SJCRH30 (cell line): ENCODE measurements around the gene DBR1. TPM values are rescaled to one million over a fixed set of nuclear protein-coding genes. Genes with fewer than 3 reads are reported as not detected.

ENCODE experiments used
- DNase-seq, 2 experiments: peaks; one replicate each; pipeline ENCODE4 v3.0.0-alpha.2; 2015 to 2020
- H3K27ac ChIP-seq: fragments of 250-450 bp; sonication (Bioruptor Pico); 2 replicates; pipeline ENCODE4 v1.5.1; 2020; ENCODE audit warnings: mild to moderate bottlenecking, moderate library complexity
- H3K27me3 ChIP-seq: fragments of 250-450 bp; sonication (Bioruptor Pico); 2 replicates; pipeline ENCODE4 v1.5.1; 2020; ENCODE audit warnings: mild to moderate bottlenecking, moderate library complexity
- H3K36me3 ChIP-seq: fragments of 250-450 bp; sonication (Bioruptor Pico); 2 replicates; pipeline ENCODE4 v1.5.1; 2020; ENCODE audit warnings: mild to moderate bottlenecking, moderate library complexity
- H3K4me1 ChIP-seq: fragments of 250-450 bp; sonication (Bioruptor Pico); 2 replicates; pipeline ENCODE4 v1.5.1; 2020; ENCODE audit warnings: mild to moderate bottlenecking, moderate library complexity
- H3K4me3 ChIP-seq: fragments of 250-450 bp; sonication (Bioruptor Pico); 2 replicates; pipeline ENCODE4 v1.5.1; 2020; ENCODE audit warnings: mild to moderate bottlenecking, moderate library complexity
- H3K9me3 ChIP-seq: fragments of 250-450 bp; sonication (Bioruptor Pico); replicated peaks from 2 replicates; pipeline ENCODE4 v1.5.1; 2020; ENCODE audit warnings: mild to moderate bottlenecking, moderate library complexity
- total RNA-seq: library from RNA; depleted of rRNA; stranded (reverse); fragments of >200 nt; shearing (Covaris generic); gene quantifications from 2 replicates; pipeline ENCODE4 v1.2.3, GENCODE V29; 2014; rRNA removed

The DBR1 gene, protein sequence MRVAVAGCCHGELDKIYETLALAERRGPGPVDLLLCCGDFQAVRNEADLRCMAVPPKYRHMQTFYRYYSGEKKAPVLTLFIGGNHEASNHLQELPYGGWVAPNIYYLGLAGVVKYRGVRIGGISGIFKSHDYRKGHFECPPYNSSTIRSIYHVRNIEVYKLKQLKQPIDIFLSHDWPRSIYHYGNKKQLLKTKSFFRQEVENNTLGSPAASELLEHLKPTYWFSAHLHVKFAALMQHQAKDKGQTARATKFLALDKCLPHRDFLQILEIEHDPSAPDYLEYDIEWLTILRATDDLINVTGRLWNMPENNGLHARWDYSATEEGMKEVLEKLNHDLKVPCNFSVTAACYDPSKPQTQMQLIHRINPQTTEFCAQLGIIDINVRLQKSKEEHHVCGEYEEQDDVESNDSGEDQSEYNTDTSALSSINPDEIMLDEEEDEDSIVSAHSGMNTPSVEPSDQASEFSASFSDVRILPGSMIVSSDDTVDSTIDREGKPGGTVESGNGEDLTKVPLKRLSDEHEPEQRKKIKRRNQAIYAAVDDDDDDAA
- 25.2 and 28.1 TPM in 2 replicates for total RNA-seq

DNA sequence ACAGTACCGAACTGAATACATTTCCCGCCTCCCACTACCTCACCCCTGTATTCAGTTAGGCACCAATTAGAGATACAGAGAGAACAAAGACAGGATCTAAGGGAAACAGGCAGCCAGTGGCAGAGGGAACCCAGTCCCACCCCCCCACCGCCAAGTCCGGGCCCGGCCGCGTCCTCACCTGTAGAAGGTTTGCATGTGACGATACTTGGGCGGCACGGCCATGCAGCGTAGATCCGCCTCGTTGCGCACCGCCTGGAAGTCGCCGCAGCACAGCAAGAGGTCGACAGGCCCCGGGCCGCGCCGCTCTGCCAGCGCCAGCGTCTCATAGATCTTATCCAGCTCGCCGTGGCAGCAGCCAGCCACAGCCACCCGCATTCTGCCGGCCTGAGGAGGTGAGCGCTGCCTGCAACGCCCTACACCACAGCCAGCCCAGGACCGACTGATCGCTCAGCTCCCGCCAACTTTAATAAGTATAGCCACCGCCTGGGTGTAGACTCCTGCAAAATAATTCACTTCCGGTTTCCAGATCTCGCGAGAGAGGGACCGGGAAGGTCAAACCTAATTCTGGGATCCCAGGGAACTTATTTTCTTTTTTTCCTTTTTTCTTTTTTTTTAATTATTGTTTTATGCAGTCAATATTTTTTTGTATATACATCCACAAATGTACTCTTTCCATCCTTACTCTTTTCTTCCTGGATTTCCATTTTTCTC, at the start of gene DBR1:
DBR1 (minus strand) TSS at position 501 of the 711 bp plus-strand sequence; CDS start at position 375, 126 bp downstream.
- peak; percentile 90 to 93 for DNase-seq
- H3K27me3 ChIP-seq = no peaks in the 10 kb centered on the region
- no peaks in the 10 kb centered on the region for H3K9me3 ChIP-seq
- peak within 1 kb of the TSS; percentile 83 for H3K4me3 ChIP-seq
- no peaks in the 10 kb centered on the region for H3K4me1 ChIP-seq
- peak within 1 kb of the TSS; percentile 77 for H3K27ac ChIP-seq
- H3K36me3 ChIP-seq = peaks cover 15% of the 10 kb centered on the region; the same call in 1 of the 2 replicates

DNA sequence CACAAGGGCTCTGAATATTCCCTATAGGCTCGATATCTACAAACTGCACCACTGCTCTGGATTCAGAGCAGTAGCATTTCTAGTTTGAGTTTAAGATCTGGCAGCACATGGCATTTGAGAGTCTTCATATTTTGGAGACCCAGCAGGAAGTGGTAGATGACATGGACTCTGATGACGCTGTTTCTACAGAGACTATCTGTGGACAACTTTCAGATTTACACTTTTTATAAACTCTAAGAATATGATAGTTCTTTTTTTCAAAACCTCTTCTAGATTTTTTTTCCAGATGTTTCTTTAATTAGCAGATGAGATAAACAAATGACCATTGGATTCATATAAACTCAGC, 48.2 kb upstream of the DBR1 start:
- Histone ChIP-seq H3K27ac (no peak overlapping the region), H3K36me3 (peaks cover 49% of the 10 kb centered on the region), H3K9me3 (no peaks in the 10 kb centered on the region), H3K4me1 (no peaks in the 10 kb centered on the region; the same call in 1 of the 2 replicates), H3K27me3 (no peaks in the 10 kb centered on the region), H3K4me3 (no peak overlapping the region)
- no peak for DNase-seq

DNA sequence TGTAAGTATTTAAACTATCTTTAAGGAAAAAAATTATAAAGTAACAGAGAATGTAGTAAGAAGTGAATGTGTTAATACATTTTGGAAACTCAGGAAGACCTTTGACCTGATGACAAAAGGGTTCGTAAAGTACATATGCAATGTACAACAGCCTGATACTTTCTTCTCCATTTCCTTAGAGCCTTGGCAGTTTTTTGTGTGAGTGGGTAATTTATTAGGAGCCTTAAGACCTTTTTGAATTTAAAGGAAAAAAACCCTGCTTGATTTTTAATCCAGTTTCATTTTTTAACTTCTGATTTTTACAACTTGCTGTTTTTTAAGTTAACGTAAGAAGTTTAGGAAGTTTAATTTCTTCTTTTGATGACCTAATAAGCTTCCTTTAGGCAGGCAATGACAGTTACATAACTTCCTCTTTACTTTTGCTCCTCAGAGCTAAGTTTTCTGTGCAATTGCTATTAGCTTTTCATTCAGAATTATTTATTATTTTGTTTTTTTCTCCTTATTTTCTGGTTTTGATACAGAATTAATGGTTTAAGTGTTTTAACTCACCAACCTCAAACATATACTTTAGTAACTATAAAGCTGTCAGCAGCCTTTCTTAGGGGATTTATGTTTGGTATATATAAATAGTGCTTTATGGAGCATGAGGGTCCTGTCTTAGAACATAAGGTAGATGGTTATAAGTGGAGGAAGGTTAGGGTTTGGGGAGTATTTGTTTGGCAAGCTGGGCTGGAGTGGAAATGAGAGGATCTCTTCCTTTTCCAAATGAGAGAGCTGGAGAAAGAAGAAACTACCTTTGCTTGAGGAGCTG, 47.6 kb upstream of the DBR1 start:
- H3K27me3 ChIP-seq = no peaks in the 10 kb centered on the region
- DNase-seq = no peak

DNA sequence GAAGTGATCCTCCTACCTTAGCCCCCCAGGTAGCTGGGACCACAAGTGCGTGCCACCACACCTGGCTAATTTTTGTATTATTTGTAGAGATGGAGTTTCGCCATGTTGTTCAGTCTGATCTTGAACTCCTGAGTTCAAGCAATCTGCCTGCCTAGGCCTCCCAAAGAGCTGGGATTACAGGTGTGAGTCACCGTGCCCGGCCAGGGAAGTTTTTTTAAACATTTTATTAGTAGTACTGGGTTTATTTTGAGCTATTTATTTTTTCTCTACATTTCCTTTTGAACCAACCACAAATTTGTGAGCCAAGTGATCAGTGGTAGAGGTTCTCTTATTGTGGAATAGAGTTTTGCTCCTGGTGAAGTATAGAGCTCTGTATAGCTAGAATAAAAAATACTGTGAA, 46.1 kb upstream of the DBR1 start:
- no peak overlapping the region for H3K27ac ChIP-seq
- no peak for DNase-seq
- peaks cover 43% of the 10 kb centered on the region for H3K36me3 ChIP-seq
- H3K27me3 ChIP-seq = no peaks in the 10 kb centered on the region
- no peak overlapping the region for H3K4me3 ChIP-seq
- no peaks in the 10 kb centered on the region for H3K4me1 ChIP-seq
- H3K9me3 ChIP-seq = no peaks in the 10 kb centered on the region

More for the DNA sequence above, 47.6 kb upstream of the DBR1 start:
- no peak overlapping the region for H3K27ac ChIP-seq
- no peaks in the 10 kb centered on the region; the same call in 1 of the 2 replicates for H3K4me1 ChIP-seq
- peaks cover 49% of the 10 kb centered on the region for H3K36me3 ChIP-seq
- H3K4me3 ChIP-seq = no peak overlapping the region
- no peaks in the 10 kb centered on the region for H3K9me3 ChIP-seq

DNA sequence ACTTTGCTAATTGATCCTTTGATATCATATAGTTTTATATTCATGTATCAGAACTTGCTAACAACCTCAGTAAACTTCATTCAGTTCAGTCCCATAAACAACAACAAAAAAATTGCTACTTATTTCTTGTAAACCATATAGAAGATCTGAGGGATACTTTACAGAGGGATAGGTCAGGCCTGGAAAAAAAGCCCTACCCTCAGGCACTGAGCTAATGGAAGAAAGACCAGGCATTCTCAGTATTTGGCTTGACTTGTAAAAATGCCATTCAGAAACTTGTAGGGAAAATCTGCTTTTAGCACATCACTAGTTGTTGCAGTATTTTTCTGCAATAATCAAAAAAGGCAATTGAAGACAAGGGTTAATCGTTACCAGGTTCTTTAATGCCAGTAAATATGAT, 45.5 kb upstream of the DBR1 start:
- Histone ChIP-seq H3K27ac (no peak overlapping the region), H3K4me1 (no peaks in the 10 kb centered on the region), H3K4me3 (no peak overlapping the region), H3K36me3 (peaks cover 38% of the 10 kb centered on the region), H3K27me3 (no peaks in the 10 kb centered on the region), H3K9me3 (no peaks in the 10 kb centered on the region)
- DNase-seq = no peak

DNA sequence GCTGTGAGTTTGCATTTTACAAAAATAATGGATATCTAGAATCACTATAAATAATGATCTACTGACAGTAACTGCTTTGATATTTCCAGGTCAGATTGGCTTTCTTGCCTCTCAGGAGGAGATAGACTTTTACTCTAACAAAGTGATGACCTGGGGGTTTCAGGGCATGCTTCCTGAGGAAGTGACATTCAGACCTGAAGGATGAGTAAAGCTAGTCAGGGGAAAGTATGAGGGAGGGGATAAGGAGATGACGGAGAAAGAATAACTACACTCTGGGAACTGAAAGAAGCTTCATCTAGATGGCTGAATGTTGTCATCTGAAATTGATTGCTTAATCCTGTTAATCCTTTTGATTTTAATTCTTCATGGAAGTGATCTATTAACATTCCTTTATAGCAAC, 44.5 kb upstream of the DBR1 start:
- no peak overlapping the region for H3K4me3 ChIP-seq
- H3K36me3 ChIP-seq = peaks cover 37% of the 10 kb centered on the region
- no peaks in the 10 kb centered on the region for H3K4me1 ChIP-seq
- DNase-seq = no peak
- no peaks in the 10 kb centered on the region for H3K27me3 ChIP-seq
- H3K9me3 ChIP-seq = no peaks in the 10 kb centered on the region
- H3K27ac ChIP-seq = no peak overlapping the region

DNA sequence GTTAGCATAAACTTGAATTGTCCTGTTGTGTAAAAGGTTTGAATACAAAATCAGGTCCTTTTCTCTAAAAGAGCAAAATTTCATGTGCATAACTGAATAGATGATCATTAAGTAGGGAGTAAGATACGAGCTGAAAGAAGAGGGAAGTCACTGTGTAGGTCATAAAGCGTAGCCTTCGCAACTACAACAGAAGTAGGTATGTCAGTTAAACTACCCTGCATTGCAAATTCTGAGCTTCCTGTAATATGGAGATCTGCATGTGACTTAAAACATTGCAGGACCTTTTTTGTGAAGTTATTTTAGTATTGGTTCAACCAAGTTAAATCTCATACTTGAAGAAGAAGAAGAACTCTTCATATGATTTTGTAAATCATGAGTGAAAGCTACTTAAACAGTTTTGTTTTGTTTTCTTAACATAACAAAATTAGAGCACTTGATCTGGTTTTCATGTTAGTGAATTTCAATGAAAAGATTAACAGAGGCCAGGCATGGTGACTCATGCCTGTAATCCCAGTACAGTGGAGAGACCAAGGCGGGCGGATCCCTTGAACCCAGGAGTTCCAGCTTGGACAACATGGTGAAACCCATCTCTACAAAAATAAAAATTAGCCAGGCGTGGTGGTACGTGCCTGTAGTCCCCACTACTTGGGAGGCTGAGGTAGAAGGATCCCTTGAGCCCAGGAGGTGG, 38.8 kb upstream of the DBR1 start:
- H3K27me3 ChIP-seq = no peaks in the 10 kb centered on the region
- H3K4me3 ChIP-seq = no peak overlapping the region
- no peaks in the 10 kb centered on the region for H3K9me3 ChIP-seq
- H3K27ac ChIP-seq = no peak overlapping the region
- no peaks in the 10 kb centered on the region for H3K4me1 ChIP-seq
- peaks cover 21% of the 10 kb centered on the region for H3K36me3 ChIP-seq
- no peak for DNase-seq

DNA sequence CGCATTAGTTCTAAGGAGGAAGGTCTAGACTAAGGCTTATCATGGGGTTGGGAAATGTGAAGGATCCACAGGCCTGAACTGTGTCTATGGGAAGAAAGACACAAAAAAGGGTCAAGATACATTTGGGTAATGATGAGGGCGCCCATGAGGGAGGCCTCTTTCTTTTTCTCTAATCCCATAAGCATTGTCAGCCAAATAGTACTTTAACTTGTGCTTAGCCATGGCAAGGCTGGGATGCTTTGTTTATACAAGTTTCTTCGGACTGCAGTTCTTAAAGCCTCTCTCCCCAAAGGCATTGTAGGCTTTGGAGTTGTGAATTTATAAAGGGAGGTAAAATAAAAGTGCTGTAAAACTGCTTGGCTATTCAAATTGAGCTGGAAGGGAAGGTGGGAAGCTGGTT, 35.8 kb upstream of the DBR1 start:
- no peaks in the 10 kb centered on the region for H3K4me1 ChIP-seq
- H3K4me3 ChIP-seq = no peak overlapping the region
- H3K9me3 ChIP-seq = no peaks in the 10 kb centered on the region
- no peak for DNase-seq
- no peak overlapping the region for H3K27ac ChIP-seq
- H3K36me3 ChIP-seq = peaks cover 15% of the 10 kb centered on the region
- no peaks in the 10 kb centered on the region for H3K27me3 ChIP-seq

DNA sequence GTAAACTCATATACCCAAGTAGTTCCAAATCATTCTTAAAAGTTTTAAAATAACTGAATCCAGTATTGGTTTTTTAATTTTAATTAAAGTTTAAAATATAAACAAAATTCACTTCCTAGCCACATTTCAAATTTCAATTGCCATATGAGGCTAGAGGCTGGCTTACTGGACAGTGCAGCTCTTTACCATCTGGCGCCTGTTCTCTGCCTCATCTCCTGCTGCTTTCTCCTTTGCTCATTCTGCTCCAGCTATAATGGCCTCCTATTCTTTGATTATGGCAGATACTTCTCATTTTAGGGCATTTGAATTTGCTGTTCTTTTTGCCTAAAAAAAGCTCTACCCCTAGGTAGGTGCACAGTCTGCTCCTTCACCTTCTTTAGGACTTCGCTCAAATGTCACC, 31.5 kb upstream of the DBR1 start:
- DNase-seq = no peak
- no peak overlapping the region for H3K4me3 ChIP-seq
- no peaks in the 10 kb centered on the region for H3K4me1 ChIP-seq
- peaks cover 18% of the 10 kb centered on the region for H3K36me3 ChIP-seq
- no peaks in the 10 kb centered on the region for H3K27me3 ChIP-seq
- no peaks in the 10 kb centered on the region for H3K9me3 ChIP-seq
- H3K27ac ChIP-seq = no peak overlapping the region

DNA sequence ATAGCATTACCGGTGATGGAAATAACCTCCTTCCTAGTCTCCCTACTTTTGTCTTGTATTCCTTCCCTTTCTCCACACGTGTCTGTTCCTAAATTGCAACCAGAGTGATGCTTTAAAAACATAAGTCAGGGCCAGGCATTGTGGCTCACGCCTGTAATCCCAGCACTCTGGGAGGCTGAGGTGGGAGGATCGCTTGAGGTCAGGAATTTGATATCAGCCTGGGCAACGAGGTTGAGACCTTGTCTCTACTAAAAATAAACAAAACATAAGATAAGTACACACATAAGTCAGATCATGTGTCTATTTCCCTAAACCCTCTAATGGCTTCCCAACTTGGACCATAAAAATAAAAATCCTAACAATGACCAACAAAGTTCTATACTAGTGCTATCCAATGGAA, 30.8 kb upstream of the DBR1 start:
- Histone ChIP-seq H3K27ac (no peak overlapping the region), H3K9me3 (no peaks in the 10 kb centered on the region), H3K4me3 (no peak overlapping the region), H3K27me3 (no peaks in the 10 kb centered on the region), H3K4me1 (no peaks in the 10 kb centered on the region), H3K36me3 (peaks cover 18% of the 10 kb centered on the region)
- DNase-seq = peak; percentile 7 to 13

DNA sequence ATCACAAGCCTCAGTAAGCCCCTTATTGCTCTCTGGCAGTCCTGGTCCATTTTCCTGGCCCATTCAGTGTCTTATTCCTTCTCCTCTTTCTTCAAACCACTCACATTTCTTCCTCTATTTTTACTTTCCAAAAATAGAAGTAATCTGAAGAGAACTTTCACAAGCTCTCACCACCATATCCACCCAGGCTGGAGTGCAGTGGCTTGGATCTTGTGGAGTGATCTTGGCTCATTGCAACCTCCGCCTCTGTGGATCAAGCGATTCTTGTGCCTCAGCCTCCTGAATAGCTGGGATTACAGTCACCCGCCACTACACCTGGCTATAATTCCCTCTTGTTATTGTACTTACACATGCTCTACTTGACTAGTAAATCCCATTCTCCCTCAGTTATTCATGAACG, 29.2 kb upstream of the DBR1 start:
- DNase-seq = no peak
- H3K4me3 ChIP-seq = no peak overlapping the region
- peaks cover 17% of the 10 kb centered on the region for H3K36me3 ChIP-seq
- no peak overlapping the region for H3K27ac ChIP-seq
- H3K27me3 ChIP-seq = no peaks in the 10 kb centered on the region
- no peaks in the 10 kb centered on the region for H3K9me3 ChIP-seq
- no peaks in the 10 kb centered on the region for H3K4me1 ChIP-seq

DNA sequence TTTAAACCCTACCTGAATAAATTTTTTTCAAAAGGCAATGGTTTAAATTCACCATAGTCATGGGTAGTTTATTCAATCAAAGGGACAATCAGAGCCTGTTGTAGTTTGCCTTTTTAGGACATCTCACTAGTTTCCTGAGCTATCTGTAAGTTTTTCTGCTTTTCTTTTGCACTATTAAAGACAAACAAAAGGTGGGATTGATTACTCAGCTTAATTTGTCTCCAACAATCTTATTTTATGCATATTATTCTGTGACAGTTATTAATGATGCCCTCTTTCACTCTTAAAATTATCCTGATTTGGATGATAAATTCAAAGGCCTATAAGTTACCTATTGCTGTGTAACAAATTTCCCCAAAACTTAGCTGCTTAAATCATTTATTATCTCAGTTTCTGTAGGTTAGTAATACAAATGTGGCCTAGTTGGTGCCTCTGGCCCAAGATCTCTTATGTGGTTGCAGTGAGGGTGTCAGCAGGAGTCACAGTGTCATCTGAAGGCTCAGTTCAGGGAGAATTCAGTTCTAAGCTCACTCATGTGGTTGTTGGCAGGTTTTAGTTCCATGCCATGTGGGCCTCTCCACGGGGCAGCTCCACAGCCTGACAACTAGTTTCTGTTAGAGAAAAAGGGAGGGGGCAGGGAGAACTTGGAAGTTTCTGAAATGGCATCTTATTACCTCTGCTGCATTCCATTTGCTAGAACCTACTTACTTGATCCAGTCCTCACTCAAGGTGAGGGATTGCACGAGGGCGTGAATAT, 28.4 kb upstream of the DBR1 start:
- no peak for DNase-seq
- Histone ChIP-seq H3K27me3 (no peaks in the 10 kb centered on the region), H3K9me3 (no peaks in the 10 kb centered on the region), H3K27ac (no peak overlapping the region), H3K4me3 (no peak overlapping the region), H3K4me1 (no peaks in the 10 kb centered on the region), H3K36me3 (peaks cover 18% of the 10 kb centered on the region)

DNA sequence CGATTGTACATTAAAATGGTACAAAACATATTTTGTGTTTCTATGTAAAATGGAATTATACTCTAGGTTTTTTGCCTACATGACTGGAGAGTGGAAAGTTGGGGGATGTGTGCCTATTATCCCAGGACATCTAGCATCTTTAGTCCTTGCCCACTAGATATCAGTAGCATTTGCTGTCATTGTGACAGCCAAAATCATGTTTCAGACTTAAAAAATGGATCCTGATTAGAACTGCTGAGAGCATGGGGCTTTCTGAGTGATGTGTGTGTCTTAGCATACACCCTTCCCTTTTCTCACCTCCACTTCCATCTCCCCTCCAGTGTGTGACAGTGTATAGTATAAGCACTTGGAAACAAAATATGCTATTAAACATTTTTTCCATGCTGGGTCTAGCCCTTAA, 25.7 kb upstream of the DBR1 start:
- H3K27me3 ChIP-seq = no peaks in the 10 kb centered on the region
- H3K9me3 ChIP-seq = no peaks in the 10 kb centered on the region
- no peak overlapping the region for H3K27ac ChIP-seq
- H3K36me3 ChIP-seq = peaks cover 27% of the 10 kb centered on the region
- peaks cover 7% of the 10 kb centered on the region for H3K4me1 ChIP-seq
- DNase-seq = no peak
- H3K4me3 ChIP-seq = no peak overlapping the region

DNA sequence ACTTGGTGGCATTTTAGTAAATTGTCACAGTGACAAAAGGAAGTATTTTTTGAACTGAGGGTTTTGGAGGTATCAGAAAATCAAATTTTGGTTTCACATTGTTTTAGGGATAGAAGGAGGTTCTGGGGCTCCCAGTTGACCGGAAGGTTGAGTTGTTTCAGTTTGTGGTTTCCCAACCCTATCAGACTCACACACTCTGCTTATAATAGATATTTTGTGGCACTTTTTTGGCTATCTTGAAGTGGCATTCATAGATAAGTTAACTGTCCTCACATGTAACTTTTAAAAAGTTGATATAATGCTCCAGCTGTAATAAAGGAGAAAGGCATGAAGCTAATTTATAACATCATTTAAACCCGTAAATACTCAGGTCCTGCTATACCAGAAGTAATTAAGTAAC, 25.1 kb upstream of the DBR1 start:
- no peaks in the 10 kb centered on the region for H3K27me3 ChIP-seq
- H3K9me3 ChIP-seq = no peaks in the 10 kb centered on the region
- no peak for DNase-seq
- H3K27ac ChIP-seq = no peak overlapping the region
- no peak overlapping the region for H3K4me3 ChIP-seq
- H3K36me3 ChIP-seq = peaks cover 24% of the 10 kb centered on the region
- H3K4me1 ChIP-seq = peaks cover 7% of the 10 kb centered on the region
